Measurements from ENCODE around the gene SIGLEC5.
A peak's percentile ranks its signal among the peaks of the same experiment; 100 is the strongest.

DNA sequence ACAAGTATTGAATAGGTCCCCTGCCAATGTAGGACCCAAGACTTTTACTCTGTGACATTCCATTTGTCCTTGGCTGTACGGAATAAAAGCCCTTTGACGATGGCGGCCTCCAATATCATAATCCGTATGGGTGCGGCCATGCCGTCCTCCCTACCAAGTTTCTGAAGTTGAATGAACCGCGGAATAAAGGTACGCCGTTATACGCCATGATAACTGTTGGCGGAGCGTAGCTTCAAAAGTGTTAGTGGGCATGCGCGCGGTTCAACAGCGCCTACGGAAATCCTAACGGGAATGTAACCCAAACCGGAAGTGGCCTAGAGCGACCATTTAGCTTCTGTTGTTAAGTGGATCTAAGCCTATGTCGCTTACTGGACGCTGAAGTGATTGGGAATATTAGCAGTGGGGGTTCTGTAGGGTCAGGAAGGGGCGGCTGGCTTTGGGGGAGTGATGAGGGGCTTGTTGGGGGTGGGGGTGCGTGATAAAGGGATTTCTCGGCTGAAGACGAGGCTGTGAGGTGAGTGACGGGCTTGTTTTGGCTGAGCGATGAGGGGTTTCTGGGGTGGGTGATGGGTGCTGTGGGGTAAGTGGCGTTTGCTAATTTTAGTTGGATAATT, 59.1 kb downstream of the SIGLEC5 start, which contains the start of gene ZNF175:
- TF ChIP-seq, protein P1, sequence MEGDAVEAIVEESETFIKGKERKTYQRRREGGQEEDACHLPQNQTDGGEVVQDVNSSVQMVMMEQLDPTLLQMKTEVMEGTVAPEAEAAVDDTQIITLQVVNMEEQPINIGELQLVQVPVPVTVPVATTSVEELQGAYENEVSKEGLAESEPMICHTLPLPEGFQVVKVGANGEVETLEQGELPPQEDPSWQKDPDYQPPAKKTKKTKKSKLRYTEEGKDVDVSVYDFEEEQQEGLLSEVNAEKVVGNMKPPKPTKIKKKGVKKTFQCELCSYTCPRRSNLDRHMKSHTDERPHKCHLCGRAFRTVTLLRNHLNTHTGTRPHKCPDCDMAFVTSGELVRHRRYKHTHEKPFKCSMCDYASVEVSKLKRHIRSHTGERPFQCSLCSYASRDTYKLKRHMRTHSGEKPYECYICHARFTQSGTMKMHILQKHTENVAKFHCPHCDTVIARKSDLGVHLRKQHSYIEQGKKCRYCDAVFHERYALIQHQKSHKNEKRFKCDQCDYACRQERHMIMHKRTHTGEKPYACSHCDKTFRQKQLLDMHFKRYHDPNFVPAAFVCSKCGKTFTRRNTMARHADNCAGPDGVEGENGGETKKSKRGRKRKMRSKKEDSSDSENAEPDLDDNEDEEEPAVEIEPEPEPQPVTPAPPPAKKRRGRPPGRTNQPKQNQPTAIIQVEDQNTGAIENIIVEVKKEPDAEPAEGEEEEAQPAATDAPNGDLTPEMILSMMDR (IDR thresholded peaks at IDR 0.05): peak in 1 of 7 experiments; percentile 12
- peak in 2 of 3 donors; percentile 32 to 36 for TF ChIP-seq POLR2A (IDR thresholded peaks at IDR 0.05)

All from body of pancreas (tissue), 4 donors.